ENCODE data around the gene HRAS. TPM values are rescaled to one million over a fixed set of nuclear protein-coding genes. Genes with fewer than 3 reads are reported as not detected.

Gene HRAS
- total and polyA plus RNA-seq, 2 of the 13 experiments (the other 11 are each of a cell fraction or from before 2014, with no cell fraction given) = 32.9 to 50.0 TPM

- 0 out of 2 replicates have a peak, but pooled peaks have one; percentile 16 for TF ChIP-seq ZIK1 (CRISPR knock-in tag; IDR thresholded peaks at IDR 0.05; ENCODE audit: borderline replicate concordance, low read depth)
- TF ChIP-seq DBP (CRISPR knock-in tag; IDR thresholded peaks at IDR 0.05; ENCODE audit: not compliant biosample characterization) = no peak
- peak; percentile 9; the same call in 1 of the 2 replicates for TF ChIP-seq ZNF766 (CRISPR knock-in tag; IDR thresholded peaks at IDR 0.05; ENCODE audit: borderline replicate concordance)
- peak; percentile 64; the same call in 1 of the 2 replicates for TF ChIP-seq ZNF329 (CRISPR knock-in tag; IDR thresholded peaks at IDR 0.05; ENCODE audit: low read depth)
- TF ChIP-seq ZSCAN12 (CRISPR knock-in tag; IDR thresholded peaks at IDR 0.05) = no peak
- TF ChIP-seq AHR (CRISPR knock-in tag; IDR thresholded peaks at IDR 0.05) = 0 out of 2 replicates have a peak, but pooled peaks have one; percentile 4
- TF ChIP-seq ZBTB49 (CRISPR knock-in tag; IDR thresholded peaks at IDR 0.05; ENCODE audit: borderline replicate concordance) = peak; percentile 70; the same call in 1 of the 2 replicates
- TF ChIP-seq TFDP2 (CRISPR knock-in tag; IDR thresholded peaks at IDR 0.05) = peak; percentile 12; the same call in 1 of the 2 replicates
- no peak for TF ChIP-seq ZNF724P (CRISPR knock-in tag; IDR thresholded peaks at IDR 0.05; ENCODE audit: borderline replicate concordance)
- TF ChIP-seq TBX2 (CRISPR knock-in tag; IDR thresholded peaks at IDR 0.05; ENCODE audit: borderline replicate concordance) = peak; percentile 42; the same call in 1 of the 2 replicates
- no peak for TF ChIP-seq RBM39 (IDR thresholded peaks at IDR 0.05; ENCODE audit: low read depth, low read length, poor library complexity, severe bottlenecking)
- TF ChIP-seq ZFX (CRISPR knock-in tag; IDR thresholded peaks at IDR 0.05; ENCODE audit: low read depth) = peak; percentile 98
- 0 out of 2 replicates have a peak, but pooled peaks have one; percentile 33 for TF ChIP-seq DZIP1 (CRISPR knock-in tag; IDR thresholded peaks at IDR 0.05)
- peak; percentile 29 for TF ChIP-seq RXRA (CRISPR knock-in tag; IDR thresholded peaks at IDR 0.05)
- TF ChIP-seq ZNF280B (CRISPR knock-in tag; IDR thresholded peaks at IDR 0.05; ENCODE audit: borderline replicate concordance) = no peak
- no peak for TF ChIP-seq SP2 (CRISPR knock-in tag; IDR thresholded peaks at IDR 0.05)
- peak; percentile 59; the same call in 1 of the 2 replicates for TF ChIP-seq TMF1 (CRISPR knock-in tag; IDR thresholded peaks at IDR 0.05; ENCODE audit: low read depth)
These were observed 28.2 kb downstream of the HRAS start, which contains the start of gene RNH1 (continued) for GRCh38 chr11:506995-507726.
